DOHH2 (cell line): ENCODE data around the gene GRIPAP1.

Experiments used
- H3F3A ChIP-seq: fragments of 200-600 bp; sonication (generic), shearing (Covaris generic); 2 replicates; pipeline ENCODE4 v1.6.0; 2016; ENCODE audit warnings: antibody characterized with exemption, mild to moderate bottlenecking; ENCODE audit not compliant: control insufficient read depth, insufficient read depth
- H3K27ac ChIP-seq: fragments of 200-600 bp; sonication (generic); 2 replicates; pipeline ENCODE4 v1.5.1; 2014; ENCODE audit warnings: low read depth, mild to moderate bottlenecking, low read length, moderate library complexity
- H3K27me3 ChIP-seq: fragments of 200-600 bp; sonication (generic); 2 replicates; pipeline ENCODE4 v1.6.1; 2014; ENCODE audit warnings: mild to moderate bottlenecking, low read length, mixed read lengths; ENCODE audit not compliant: control insufficient read depth
- H3K36me3 ChIP-seq: fragments of 200-600 bp; sonication (generic); 2 replicates; pipeline ENCODE4 v1.6.1; 2014; ENCODE audit warnings: mild to moderate bottlenecking, low read length, moderate library complexity, mixed read lengths; ENCODE audit not compliant: control insufficient read depth
- H3K4me1 ChIP-seq: fragments of 200-600 bp; sonication (generic); 2 replicates; pipeline ENCODE4 v1.6.1; 2014; ENCODE audit warnings: mild to moderate bottlenecking, low read length, mixed read lengths; ENCODE audit not compliant: control insufficient read depth
- H3K4me2 ChIP-seq: fragments of 200-600 bp; sonication (generic); 2 replicates; pipeline ENCODE4 v1.6.0; 2014; ENCODE audit warnings: mild to moderate bottlenecking, low read length, moderate library complexity
- H3K4me3 ChIP-seq: fragments of 200-600 bp; sonication (generic); 2 replicates; pipeline ENCODE4 v1.5.1; 2014; ENCODE audit warnings: mild to moderate bottlenecking, low read length, mixed read lengths
- H3K79me2 ChIP-seq: fragments of 200-600 bp; sonication (generic); 2 replicates; pipeline ENCODE4 v1.6.1; 2014; ENCODE audit warnings: mild to moderate bottlenecking, low read length, mixed read lengths; ENCODE audit not compliant: control insufficient read depth
- H3K9me2 ChIP-seq: fragments of 200-600 bp; sonication (generic); replicated peaks from 2 replicates; pipeline ENCODE4 v1.6.1; 2014; ENCODE audit warnings: mild to moderate bottlenecking, low read length, mixed read lengths; ENCODE audit not compliant: control insufficient read depth
- H3K9me3 ChIP-seq: fragments of 200-600 bp; sonication (generic); 2 replicates; pipeline ENCODE4 v1.6.1; 2014; ENCODE audit warnings: antibody characterized with exemption, low read length, mixed read lengths; ENCODE audit not compliant: control insufficient read depth, insufficient read depth
- H4K20me1 ChIP-seq: fragments of 200-600 bp; sonication (generic); 2 replicates; pipeline ENCODE4 v1.6.0; 2014; ENCODE audit warnings: low read depth, mild to moderate bottlenecking, antibody characterized with exemption, low read length, moderate library complexity; ENCODE audit not compliant: control insufficient read depth, insufficient read depth
- CTCF ChIP-seq: fragments of 200-600 bp; sonication (generic); IDR thresholded peaks from one replicate; pipeline ENCODE4 v1.5.1; 2014; ENCODE audit warnings: antibody characterized with exemption, mild to moderate bottlenecking, low read depth, low read length; ENCODE audit not compliant: poor library complexity, severe bottlenecking
- EZH2phosphoT487 ChIP-seq: fragments of 200-600 bp; sonication (generic); IDR thresholded peaks from 2 replicates; pipeline ENCODE4 v1.6.1; 2017; ENCODE audit warnings: borderline replicate concordance, mild to moderate bottlenecking, antibody characterized with exemption, low read length, moderate library complexity, mixed read lengths

Gene GRIPAP1, protein sequence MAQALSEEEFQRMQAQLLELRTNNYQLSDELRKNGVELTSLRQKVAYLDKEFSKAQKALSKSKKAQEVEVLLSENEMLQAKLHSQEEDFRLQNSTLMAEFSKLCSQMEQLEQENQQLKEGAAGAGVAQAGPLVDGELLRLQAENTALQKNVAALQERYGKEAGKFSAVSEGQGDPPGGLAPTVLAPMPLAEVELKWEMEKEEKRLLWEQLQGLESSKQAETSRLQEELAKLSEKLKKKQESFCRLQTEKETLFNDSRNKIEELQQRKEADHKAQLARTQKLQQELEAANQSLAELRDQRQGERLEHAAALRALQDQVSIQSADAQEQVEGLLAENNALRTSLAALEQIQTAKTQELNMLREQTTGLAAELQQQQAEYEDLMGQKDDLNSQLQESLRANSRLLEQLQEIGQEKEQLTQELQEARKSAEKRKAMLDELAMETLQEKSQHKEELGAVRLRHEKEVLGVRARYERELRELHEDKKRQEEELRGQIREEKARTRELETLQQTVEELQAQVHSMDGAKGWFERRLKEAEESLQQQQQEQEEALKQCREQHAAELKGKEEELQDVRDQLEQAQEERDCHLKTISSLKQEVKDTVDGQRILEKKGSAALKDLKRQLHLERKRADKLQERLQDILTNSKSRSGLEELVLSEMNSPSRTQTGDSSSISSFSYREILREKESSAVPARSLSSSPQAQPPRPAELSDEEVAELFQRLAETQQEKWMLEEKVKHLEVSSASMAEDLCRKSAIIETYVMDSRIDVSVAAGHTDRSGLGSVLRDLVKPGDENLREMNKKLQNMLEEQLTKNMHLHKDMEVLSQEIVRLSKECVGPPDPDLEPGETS

GRCh38 chrX:49002091-49002935 is at the start of gene GRIPAP1:
GRIPAP1 (minus strand) TSS chrX:49002264; CDS start chrX:49002229, 35 bp downstream.
- Histone ChIP-seq H3K36me3 (peaks cover 29% of the 10 kb centered on the region), H3K79me2 (peaks cover 20% of the 10 kb centered on the region), H3K4me1 (peaks cover 21% of the 10 kb centered on the region), H3K4me3 (peak within 1 kb of the TSS; percentile 99), H3F3A (no peaks in the 10 kb centered on the region), H4K20me1 (no peaks in the 10 kb centered on the region), H3K4me2 (peak within 1 kb of the TSS; percentile 80), H3K9me2 (no peaks in the 10 kb centered on the region; the same call in 1 of the 2 replicates), H3K27me3 (no peaks in the 10 kb centered on the region), H3K9me3 (no peaks in the 10 kb centered on the region), H3K27ac (peak within 1 kb of the TSS; percentile 78)
- no peak for TF ChIP-seq EZH2phosphoT487

- Histone ChIP-seq H3K27me3 (no peaks in the 10 kb centered on the region), H3K9me3 (no peaks in the 10 kb centered on the region), H3K27ac (no peak overlapping the region)
These were observed 41.9 kb upstream of the GRIPAP1 start for GRCh38 chrX:49043987-49044281.

GRCh38 chrX:49043220-49043986 is 41.3 kb upstream of the GRIPAP1 start, which contains the start of gene TFE3:
TFE3 (minus strand) TSS chrX:49043357; CDS start chrX:49043226, 131 bp downstream.
- H3F3A ChIP-seq, result no peaks in the 10 kb centered on the region
- peak within 1 kb of the TSS; percentile 90 for H3K4me2 ChIP-seq
- peaks cover 14% of the 10 kb centered on the region for H3K79me2 ChIP-seq
- TF ChIP-seq CTCF (peak; percentile 59), EZH2phosphoT487 (no peak)
- H4K20me1 ChIP-seq, result no peaks in the 10 kb centered on the region
- H3K4me3 ChIP-seq, result peak within 1 kb of the TSS; percentile 77
- peaks cover 11% of the 10 kb centered on the region for H3K36me3 ChIP-seq
- H3K9me3 ChIP-seq, result no peaks in the 10 kb centered on the region
- H3K9me2 ChIP-seq, result no peaks in the 10 kb centered on the region
- H3K27me3 ChIP-seq, result no peaks in the 10 kb centered on the region
- H3K27ac ChIP-seq, result peak within 1 kb of the TSS; percentile 26; the same call in 1 of the 2 replicates
- H3K4me1 ChIP-seq, result peaks cover 31% of the 10 kb centered on the region

More at GRCh38 chrX:49043987-49044281, 41.9 kb upstream of the GRIPAP1 start:
- TF ChIP-seq EZH2phosphoT487 (no peak), CTCF (no peak)
- Histone ChIP-seq H3K4me2 (peak overlapping the region; percentile 90), H3K4me1 (peaks cover 31% of the 10 kb centered on the region), H3F3A (no peaks in the 10 kb centered on the region), H3K4me3 (peak overlapping the region; percentile 66), H3K36me3 (peaks cover 7% of the 10 kb centered on the region), H3K9me2 (no peaks in the 10 kb centered on the region), H4K20me1 (no peaks in the 10 kb centered on the region), H3K79me2 (peaks cover 14% of the 10 kb centered on the region)
